ENCODE results near the gene RRAD. TPM values are rescaled to one million over a fixed set of nuclear protein-coding genes. Genes with fewer than 3 reads are reported as not detected.

Gene RRAD
- polyA plus RNA-seq, 3 donors = 2.2 to 4.1 (median 2.4) TPM

- DNase-seq (ENCODE audit: extremely low read depth in 1 of 11, low read depth in 9 of 11, low spot score in 4 of 11) = peak in 9 of 11 donors; percentile 49 to 78 (median 72)
Measured at GRCh38 chr16:66872943-66873684, 52.2 kb downstream of the RRAD start.

- no peak for DNase-seq (ENCODE audit: extremely low read depth in 1 of 11, low read depth in 9 of 11, low spot score in 4 of 11)
Measured at GRCh38 chr16:66872559-66872942, 52.8 kb downstream of the RRAD start.

- no peak for DNase-seq (ENCODE audit: extremely low read depth in 1 of 11, low read depth in 9 of 11, low spot score in 4 of 11)
Measured at GRCh38 chr16:66871840-66872239, 53.5 kb downstream of the RRAD start.

Other genes with a start within 250 kb of the RRAD start
- gene CMTM4, start 228.8 kb downstream of the RRAD start, polyA plus RNA-seq (ENCODE audit: insufficient read length in 3 of 3) = 10 to 100 TPM; 65.0 to 70.8 (median 67.1) TPM
- 100 to 1,000 TPM; 109 to 156 (median 115) TPM for gene DYNC1LI2, start 173.9 kb downstream of the RRAD start, polyA plus RNA-seq (ENCODE audit: insufficient read length in 3 of 3)
- gene TERB1, start 124.0 kb downstream of the RRAD start, polyA plus RNA-seq (ENCODE audit: insufficient read length in 3 of 3) = under 1 TPM in 1 of 3 donors, not detected in 2; 0.20 TPM
- gene NAE1, start 94.6 kb downstream of the RRAD start, polyA plus RNA-seq (ENCODE audit: insufficient read length in 3 of 3) = 10 to 100 TPM; 78.3 to 99.4 (median 94.8) TPM
- under 1 TPM; 0.28 to 0.45 (median 0.32) TPM for gene CA7, start 81.1 kb downstream of the RRAD start, polyA plus RNA-seq (ENCODE audit: insufficient read length in 3 of 3)
- gene PDP2, start 45.0 kb downstream of the RRAD start, polyA plus RNA-seq (ENCODE audit: insufficient read length in 3 of 3) = 10 to 100 TPM; 12.2 to 17.0 (median 13.2) TPM
- gene CDH16, start 6.7 kb downstream of the RRAD start, polyA plus RNA-seq (ENCODE audit: insufficient read length in 3 of 3) = 100 to 1,000 TPM; 215 to 316 (median 241) TPM
- 100 to 1,000 TPM in 2 of 3 donors, 10 to 100 TPM in 1; 81.7 to 105 (median 103) TPM for gene CIAO2B, start 8.9 kb upstream of the RRAD start, polyA plus RNA-seq (ENCODE audit: insufficient read length in 3 of 3)
- gene CES2, start 10.0 kb upstream of the RRAD start, polyA plus RNA-seq (ENCODE audit: insufficient read length in 3 of 3) = 10 to 100 TPM; 41.5 to 50.6 (median 43.1) TPM
- gene CES3, start 35.7 kb upstream of the RRAD start, polyA plus RNA-seq (ENCODE audit: insufficient read length in 3 of 3) = 1 to 10 TPM; 2.1 to 5.1 (median 2.8) TPM
- gene CES4A, start 63.1 kb upstream of the RRAD start, polyA plus RNA-seq (ENCODE audit: insufficient read length in 3 of 3) = 10 to 100 TPM in 1 of 3 donors, 1 to 10 TPM in 2; 7.6 to 13.5 (median 8.5) TPM
- 10 to 100 TPM; 71.7 to 76.4 (median 75.3) TPM for gene CBFB, start 103.6 kb upstream of the RRAD start, polyA plus RNA-seq (ENCODE audit: insufficient read length in 3 of 3)
- 10 to 100 TPM; 23.9 to 28.2 (median 25.0) TPM for gene PHAF1, start 184.4 kb upstream of the RRAD start, polyA plus RNA-seq (ENCODE audit: insufficient read length in 3 of 3)
- 10 to 100 TPM in 1 of 3 donors, 1 to 10 TPM in 2; 8.9 to 12.1 (median 9.8) TPM for gene B3GNT9, start 225.5 kb upstream of the RRAD start, polyA plus RNA-seq (ENCODE audit: insufficient read length in 3 of 3)
- 1 to 10 TPM; 3.6 to 6.9 (median 4.8) TPM for gene TRADD, start 234.4 kb upstream of the RRAD start, polyA plus RNA-seq (ENCODE audit: insufficient read length in 3 of 3)
- gene FBXL8, start 234.4 kb upstream of the RRAD start, polyA plus RNA-seq (ENCODE audit: insufficient read length in 3 of 3) = 1 to 10 TPM; 1.2 to 2.8 (median 1.9) TPM
- gene HSF4, start 239.2 kb upstream of the RRAD start, polyA plus RNA-seq (ENCODE audit: insufficient read length in 3 of 3) = 1 to 10 TPM; 1.6 to 3.8 (median 1.8) TPM
- 1 to 10 TPM; 4.9 to 7.6 (median 6.1) TPM for gene NOL3, start 245.0 kb upstream of the RRAD start, polyA plus RNA-seq (ENCODE audit: insufficient read length in 3 of 3)